Mesenteric fat pad (tissue), 1 donor: ENCODE results near the gene PTPRF. TPM values are rescaled to one million over a fixed set of nuclear protein-coding genes. Genes with fewer than 3 reads are reported as not detected.

Experiments used
- DNase-seq: peaks from one replicate; pipeline ENCODE4 v3.0.0-alpha.2; 2020; ENCODE audit warnings: low spot score
- total RNA-seq: library from RNA; stranded (reverse); fragmentation: NEBNext Ultra II Directional; extraction: Animal tissue kit (Norgen Biotek cat#: 25700); gene quantifications from one replicate; pipeline ENCODE4 v1.2.1, GENCODE V29; 2021
- donor health status: DM: yes; HTN: yes; CAD: no.

Gene PTPRF
- total RNA-seq, 1 donor from 2014 or later: 270 TPM

DNA sequence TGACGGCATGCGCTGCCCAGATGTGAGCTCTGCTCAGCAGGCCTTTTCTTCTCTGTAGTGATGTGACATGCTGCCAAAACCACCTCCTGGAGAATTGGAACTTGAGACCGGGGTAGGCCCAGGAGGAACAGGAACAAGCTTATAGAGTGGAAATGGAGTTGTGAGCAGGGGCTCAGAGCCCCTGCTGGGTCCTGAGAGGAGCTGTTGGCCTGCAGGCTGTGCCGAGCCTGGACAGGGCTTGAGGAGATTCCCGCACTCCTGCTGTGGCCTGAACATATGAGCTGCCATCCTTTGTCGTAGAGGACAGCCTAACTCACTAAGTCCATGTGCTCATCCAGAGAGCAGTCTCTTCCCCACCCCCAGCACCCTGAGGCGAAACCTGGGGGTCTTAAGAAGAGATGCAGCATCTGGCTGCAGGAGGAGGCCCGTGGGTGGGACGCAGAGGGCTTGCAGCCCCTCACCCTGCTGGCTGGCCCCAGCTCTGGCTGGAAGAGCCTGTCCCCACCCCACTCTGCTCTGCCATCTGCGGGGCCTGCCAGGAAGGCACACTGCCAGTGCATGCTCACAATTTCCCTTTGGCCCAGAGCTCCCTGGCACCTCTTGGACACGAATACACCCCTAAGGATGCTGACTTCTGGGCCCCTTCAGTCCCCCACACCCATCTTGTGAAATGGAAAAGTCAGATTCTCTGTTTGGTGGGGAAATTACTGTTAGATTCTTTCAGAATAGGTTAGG is 42.5 kb downstream of the PTPRF start:
- no peak for DNase-seq

- no peak for DNase-seq
Observed at GRCh38 chr1:43576521-43576920, 45.8 kb downstream of the PTPRF start.

GRCh38 chr1:43577655-43578542 is 47.2 kb downstream of the PTPRF start:
- no peak for DNase-seq

- DNase-seq: no peak
Observed at GRCh38 chr1:43580039-43580438, 49.4 kb downstream of the PTPRF start.

DNA sequence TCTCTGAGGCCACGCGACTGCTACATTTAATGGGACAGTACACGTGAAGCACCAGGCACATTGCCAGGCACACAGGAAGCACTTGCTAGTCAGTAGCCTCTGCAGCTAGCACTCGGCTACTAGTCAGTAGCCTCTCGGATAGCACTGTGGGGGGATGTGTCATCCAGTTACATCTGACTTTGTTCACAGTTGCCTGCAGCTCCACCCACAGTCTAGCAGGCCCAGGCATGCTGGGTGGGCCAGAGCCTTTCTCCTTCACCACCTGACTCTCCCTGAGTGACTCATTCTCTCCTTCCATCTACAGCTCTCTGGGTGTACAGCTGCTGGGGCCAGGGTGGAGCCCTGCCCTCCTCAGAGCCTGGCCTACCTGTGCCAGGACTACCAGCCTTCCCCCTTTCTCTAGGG is 51.5 kb downstream of the PTPRF start:
- DNase-seq: no peak

- no peak for DNase-seq
Observed at GRCh38 chr1:43583058-43583457, 52.4 kb downstream of the PTPRF start.

DNA sequence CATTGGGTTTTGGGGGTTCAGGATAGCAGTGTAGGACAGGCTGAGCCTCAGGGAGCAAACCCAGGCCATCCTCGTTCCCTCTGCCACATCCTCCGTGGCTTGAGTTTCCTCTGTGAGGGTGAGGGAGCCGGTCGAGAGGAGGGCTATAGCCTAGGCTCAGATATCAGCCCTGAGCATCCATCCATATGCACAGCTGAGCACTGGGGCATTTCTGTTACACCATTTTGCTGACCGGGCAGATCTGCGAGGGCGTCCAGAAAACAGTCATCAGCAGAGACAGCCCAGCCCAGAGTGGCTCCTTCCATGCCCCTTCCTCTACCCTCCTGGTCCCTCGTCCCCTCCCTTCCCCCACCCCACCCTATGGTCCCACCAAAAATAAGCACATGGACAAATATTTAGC is 53.5 kb downstream of the PTPRF start:
- no peak for DNase-seq

- DNase-seq: no peak
Observed at GRCh38 chr1:43585557-43585956, 54.9 kb downstream of the PTPRF start.

DNA sequence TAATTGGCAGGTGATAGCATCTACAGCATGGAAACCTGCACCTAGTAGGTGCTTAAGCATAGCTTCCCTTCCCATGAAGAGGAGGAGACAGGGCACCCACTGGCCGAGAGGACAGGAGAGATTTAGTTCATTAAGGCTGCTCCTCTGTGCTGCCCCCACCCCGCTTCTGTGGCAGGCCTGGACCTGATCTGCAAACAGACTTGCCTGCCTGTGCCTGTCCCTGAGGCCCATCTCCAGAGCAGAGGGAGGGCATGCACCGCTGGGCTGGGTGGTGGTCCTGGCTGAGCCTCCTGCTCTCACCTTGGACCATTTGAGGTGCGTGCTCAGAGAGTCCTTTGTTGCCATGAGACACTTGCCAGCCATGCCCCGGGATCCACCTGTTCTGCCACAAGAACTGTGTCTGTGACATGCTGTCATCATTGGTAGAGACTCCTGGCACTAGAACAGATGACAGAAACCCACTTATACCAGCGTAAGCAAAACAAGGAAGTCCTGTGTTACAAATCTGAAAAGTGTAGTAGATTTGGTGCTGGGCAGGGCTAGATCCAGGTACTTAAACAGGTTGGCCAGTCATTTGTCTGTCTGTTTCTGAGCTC is 55.6 kb downstream of the PTPRF start:
- no peak for DNase-seq

GRCh38 chr1:43587001-43587400 is 56.3 kb downstream of the PTPRF start:
- no peak for DNase-seq

GRCh38 chr1:43587594-43587993 is 56.9 kb downstream of the PTPRF start:
- no peak for DNase-seq

- DNase-seq: no peak
Observed at GRCh38 chr1:43588592-43588991, 57.9 kb downstream of the PTPRF start.

- DNase-seq: no peak
Observed at GRCh38 chr1:43590388-43590925, 59.8 kb downstream of the PTPRF start.

DNA sequence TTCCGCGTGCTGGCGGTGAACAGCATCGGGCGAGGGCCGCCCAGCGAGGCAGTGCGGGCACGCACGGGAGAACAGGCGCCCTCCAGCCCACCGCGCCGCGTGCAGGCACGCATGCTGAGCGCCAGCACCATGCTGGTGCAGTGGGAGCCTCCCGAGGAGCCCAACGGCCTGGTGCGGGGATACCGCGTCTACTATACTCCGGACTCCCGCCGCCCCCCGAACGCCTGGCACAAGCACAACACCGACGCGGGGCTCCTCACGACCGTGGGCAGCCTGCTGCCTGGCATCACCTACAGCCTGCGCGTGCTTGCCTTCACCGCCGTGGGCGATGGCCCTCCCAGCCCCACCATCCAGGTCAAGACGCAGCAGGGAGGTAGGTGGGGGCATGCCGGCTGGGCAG is 60.5 kb downstream of the PTPRF start:
- DNase-seq: no peak

DNA sequence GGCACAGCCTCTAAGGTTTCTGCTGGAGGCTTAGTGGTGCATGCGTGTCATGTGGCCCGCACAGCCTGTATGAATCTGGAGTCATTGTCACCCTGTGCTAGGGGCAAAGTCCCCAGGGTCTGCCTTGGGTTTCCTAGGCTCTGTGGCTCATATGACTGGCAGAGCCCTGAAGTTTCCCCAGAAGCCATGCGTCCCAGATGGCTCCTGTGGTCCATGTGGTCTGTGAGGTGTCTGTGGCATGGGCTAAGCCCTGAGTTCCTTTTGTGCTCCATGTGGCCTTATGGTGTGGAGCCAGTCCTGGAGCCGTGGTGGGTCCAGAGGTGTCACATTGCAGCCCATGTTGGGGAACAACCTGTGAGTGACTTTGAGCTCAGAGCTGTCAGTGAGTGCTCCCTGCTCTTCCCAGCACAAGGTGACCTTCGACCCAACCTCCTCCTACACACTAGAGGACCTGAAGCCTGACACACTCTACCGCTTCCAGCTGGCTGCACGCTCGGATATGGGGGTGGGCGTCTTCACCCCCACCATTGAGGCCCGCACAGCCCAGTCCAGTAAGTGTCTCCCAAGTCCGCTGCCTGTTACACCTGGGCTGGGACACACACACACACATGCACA is 61.5 kb downstream of the PTPRF start:
- DNase-seq: no peak

- DNase-seq: no peak
Observed at GRCh38 chr1:43592974-43593683, 62.4 kb downstream of the PTPRF start.

- no peak for DNase-seq
Observed at GRCh38 chr1:43596579-43596978, 65.9 kb downstream of the PTPRF start.

DNA sequence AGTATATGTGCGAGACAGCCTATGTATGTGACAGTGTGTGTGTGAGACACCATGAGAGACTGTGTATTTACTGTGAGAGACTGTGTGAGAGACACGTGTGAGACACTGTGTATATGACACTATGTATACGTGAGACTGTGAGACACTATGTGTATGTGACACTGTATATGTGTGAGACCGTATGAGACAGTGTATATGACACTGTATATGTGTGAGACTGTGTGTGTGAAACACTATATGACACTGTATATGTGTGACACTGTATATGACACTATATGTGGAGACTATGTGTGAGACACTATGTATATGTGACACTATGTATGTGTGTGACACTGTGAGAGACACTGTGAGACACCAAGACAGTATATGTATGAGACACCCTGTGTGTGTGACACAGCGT is 66.3 kb downstream of the PTPRF start:
- DNase-seq: no peak

GRCh38 chr1:43597721-43598120 is 67.0 kb downstream of the PTPRF start:
- DNase-seq: no peak

- no peak for DNase-seq
Observed at GRCh38 chr1:43598622-43599021, 67.9 kb downstream of the PTPRF start.
